ENCODE measurements around the gene DLL3. TPM values are rescaled to one million over a fixed set of nuclear protein-coding genes. Genes with fewer than 3 reads are reported as not detected.

Gene DLL3
- total RNA-seq, 3 donors from 2014 or later (not counting 1 experiment from before 2014, with no cell fraction given) = not detected

DNA sequence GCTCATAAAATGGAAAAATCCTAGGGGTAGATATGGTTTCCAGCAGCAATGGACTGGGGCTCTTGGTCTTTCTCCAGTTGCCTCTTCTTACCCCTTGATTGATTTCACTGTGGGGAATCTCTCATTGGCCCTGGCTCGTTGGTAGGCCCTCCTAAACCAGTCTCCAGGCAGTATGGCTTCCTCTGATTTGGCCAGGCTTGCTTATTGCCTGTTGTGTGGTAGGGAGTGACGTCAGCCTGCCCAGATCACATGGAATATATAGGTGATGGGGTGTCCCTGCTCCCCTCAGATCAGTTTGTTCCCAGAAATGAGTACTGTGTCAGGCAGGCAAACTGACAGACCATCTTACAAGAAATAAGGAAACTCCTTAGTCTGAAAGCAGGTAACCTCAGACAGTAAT, 10.5 kb downstream of the DLL3 start:
- Mint-ChIP-seq H3K36me3 (no peaks in the 10 kb centered on the region), H3K4me3 (no peak overlapping the region), H3K27ac (no peak overlapping the region), H3K9me3 (no peaks in the 10 kb centered on the region), H3K27me3 (ENCODE audit: low read depth in 2 of 2) (peaks cover 51 to 58% of the 10 kb centered on the region in 2 donors), H3K4me1 (peaks cover 0 to 18% of the 10 kb centered on the region in 2 donors)
- Histone ChIP-seq H3K27ac (ENCODE audit: low read length) (no peak overlapping the region), H3K27me3 (ENCODE audit: control insufficient read depth, insufficient read depth, low read length) (peaks cover 27% of the 10 kb centered on the region), H3K9me3 (ENCODE audit: control insufficient read depth, insufficient read depth, low read length) (no peaks in the 10 kb centered on the region), H3K4me1 (ENCODE audit: control insufficient read depth, insufficient read depth, low read length) (peaks cover 10% of the 10 kb centered on the region), H3K36me3 (ENCODE audit: control insufficient read depth, insufficient read depth, low read length) (no peaks in the 10 kb centered on the region), H3K4me3 (ENCODE audit: low read length) (no peak overlapping the region)
- TF ChIP-seq, protein P1, sequence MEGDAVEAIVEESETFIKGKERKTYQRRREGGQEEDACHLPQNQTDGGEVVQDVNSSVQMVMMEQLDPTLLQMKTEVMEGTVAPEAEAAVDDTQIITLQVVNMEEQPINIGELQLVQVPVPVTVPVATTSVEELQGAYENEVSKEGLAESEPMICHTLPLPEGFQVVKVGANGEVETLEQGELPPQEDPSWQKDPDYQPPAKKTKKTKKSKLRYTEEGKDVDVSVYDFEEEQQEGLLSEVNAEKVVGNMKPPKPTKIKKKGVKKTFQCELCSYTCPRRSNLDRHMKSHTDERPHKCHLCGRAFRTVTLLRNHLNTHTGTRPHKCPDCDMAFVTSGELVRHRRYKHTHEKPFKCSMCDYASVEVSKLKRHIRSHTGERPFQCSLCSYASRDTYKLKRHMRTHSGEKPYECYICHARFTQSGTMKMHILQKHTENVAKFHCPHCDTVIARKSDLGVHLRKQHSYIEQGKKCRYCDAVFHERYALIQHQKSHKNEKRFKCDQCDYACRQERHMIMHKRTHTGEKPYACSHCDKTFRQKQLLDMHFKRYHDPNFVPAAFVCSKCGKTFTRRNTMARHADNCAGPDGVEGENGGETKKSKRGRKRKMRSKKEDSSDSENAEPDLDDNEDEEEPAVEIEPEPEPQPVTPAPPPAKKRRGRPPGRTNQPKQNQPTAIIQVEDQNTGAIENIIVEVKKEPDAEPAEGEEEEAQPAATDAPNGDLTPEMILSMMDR (IDR thresholded peaks at IDR 0.05) = no peak
- intact Hi-C loops (cut with micrococcal nuclease) = no loop called here
- WGBS (ENCODE audit: insufficient coverage) = 83% methylated on average over 2 of the region's 2 CpGs
- no peak for ATAC-seq
- no peak for DNase-seq

DNA sequence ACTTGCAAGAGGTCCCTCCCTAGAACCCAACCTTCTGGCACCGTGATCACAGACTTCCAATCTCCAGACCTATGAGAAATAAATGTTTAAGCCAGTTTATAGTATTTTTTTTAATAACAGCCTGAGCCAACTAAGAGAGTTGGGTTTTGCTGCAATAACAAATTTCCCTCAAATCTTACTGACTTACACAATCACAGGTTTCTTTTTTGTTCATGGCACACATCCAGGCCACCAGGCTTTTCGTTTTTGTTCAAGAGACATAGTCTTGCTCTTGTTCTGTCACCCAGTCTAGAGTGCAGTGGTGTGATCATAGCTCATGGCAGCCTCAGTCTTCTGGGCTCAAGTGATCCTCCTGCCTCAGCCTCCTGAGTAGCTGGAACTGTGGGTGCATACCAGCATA, 14.2 kb downstream of the DLL3 start:
- whole genome bisulfite sequencing (ENCODE audit: insufficient coverage) = 20% methylated on average over 1 of the region's 2 CpGs
- Mint-ChIP-seq H3K36me3 (no peaks in the 10 kb centered on the region), H3K4me3 (no peak overlapping the region), H3K9me3 (no peaks in the 10 kb centered on the region), H3K27ac (no peak overlapping the region), H3K27me3 (ENCODE audit: low read depth in 2 of 2) (peaks cover 44 to 51% of the 10 kb centered on the region in 2 donors), H3K4me1 (peaks cover 6 to 21% of the 10 kb centered on the region in 2 donors)
- H3K36me3 ChIP-seq (ENCODE audit: control insufficient read depth, insufficient read depth, low read length) = no peaks in the 10 kb centered on the region
- H3K27me3 ChIP-seq (ENCODE audit: control insufficient read depth, insufficient read depth, low read length) = peaks cover 34% of the 10 kb centered on the region
- ATAC-seq (no peak), DNase-seq (no peak)
- H3K27ac ChIP-seq (ENCODE audit: low read length) = no peak overlapping the region
- TF ChIP-seq, protein P1 (IDR thresholded peaks at IDR 0.05) = no peak
- intact Hi-C loops (cut with micrococcal nuclease) = no loop called here
- H3K4me1 ChIP-seq (ENCODE audit: control insufficient read depth, insufficient read depth, low read length) = peaks cover 13% of the 10 kb centered on the region
- no peaks in the 10 kb centered on the region for H3K9me3 ChIP-seq (ENCODE audit: control insufficient read depth, insufficient read depth, low read length)
- no peak overlapping the region for H3K4me3 ChIP-seq (ENCODE audit: low read length)

DNA sequence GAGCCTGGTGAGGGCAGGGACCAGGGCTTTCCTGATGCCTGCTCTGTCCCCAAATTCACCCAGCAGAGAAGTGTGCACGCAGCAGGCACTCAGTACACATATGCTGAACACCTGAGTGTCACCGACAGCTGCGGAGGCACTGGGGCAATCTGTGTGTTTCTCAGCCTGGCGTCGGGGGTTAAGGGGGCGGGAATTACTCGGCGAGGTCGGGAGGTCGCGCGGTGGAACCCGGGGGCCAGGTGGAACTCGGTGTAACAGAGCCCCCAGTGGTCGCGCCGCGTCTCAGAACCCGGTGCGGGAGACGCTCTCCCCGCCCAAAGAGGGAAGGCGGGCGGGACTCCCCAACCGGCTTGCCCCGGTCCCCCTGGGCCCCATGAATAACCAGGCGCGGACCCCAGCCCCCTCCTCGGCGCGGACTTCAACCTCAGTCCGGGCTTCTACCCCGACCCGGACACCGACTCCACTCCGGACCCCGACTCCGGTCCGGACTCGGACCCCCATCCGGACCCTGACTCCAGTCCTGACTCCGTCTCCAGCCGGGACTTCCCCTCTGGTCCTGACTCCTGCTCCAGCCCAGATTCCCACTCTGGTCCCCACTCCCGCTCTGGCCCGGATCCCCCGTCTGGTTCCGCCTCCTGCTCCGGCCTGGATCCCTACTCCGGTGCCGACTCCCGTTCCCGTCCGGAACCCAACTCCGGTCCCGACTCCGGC, 16.2 kb downstream of the DLL3 start, which contains the start of gene SELENOV:
Gene SELENOV, plus strand, starts transcription at position 300 of the 711 bp plus-strand sequence. Its CDS starts 74 bp downstream, at position 374.
- Histone ChIP-seq H3K27me3 (ENCODE audit: control insufficient read depth, insufficient read depth, low read length) (peaks cover 34% of the 10 kb centered on the region), H3K4me1 (ENCODE audit: control insufficient read depth, insufficient read depth, low read length) (peaks cover 13% of the 10 kb centered on the region), H3K4me3 (ENCODE audit: low read length) (peak within 1 kb of the TSS; percentile 18), H3K27ac (ENCODE audit: low read length) (no peak within 1 kb of the TSS), H3K36me3 (ENCODE audit: control insufficient read depth, insufficient read depth, low read length) (no peaks in the 10 kb centered on the region), H3K9me3 (ENCODE audit: control insufficient read depth, insufficient read depth, low read length) (no peaks in the 10 kb centered on the region)
- intact Hi-C loops (cut with micrococcal nuclease) = no loop called here
- H3K4me3 Mint-ChIP-seq = peak within 1 kb of the TSS; percentile 49
- peaks cover 6 to 19% of the 10 kb centered on the region in 2 donors for H3K4me1 Mint-ChIP-seq
- H3K9me3 Mint-ChIP-seq = no peaks in the 10 kb centered on the region
- 3% methylated on average over 56 of the region's 56 CpGs for WGBS (ENCODE audit: insufficient coverage)
- no peak within 1 kb of the TSS for H3K27ac Mint-ChIP-seq
- TF ChIP-seq, protein P1 (IDR thresholded peaks at IDR 0.05) = no peak
- DNase-seq (peak in 1 of 2 donors; percentile 52), ATAC-seq (peak in 2 of 3 donors; percentile 49 to 61)
- H3K36me3 Mint-ChIP-seq = no peaks in the 10 kb centered on the region
- peaks cover 34 to 40% of the 10 kb centered on the region in 2 donors for H3K27me3 Mint-ChIP-seq (ENCODE audit: low read depth in 2 of 2)
